NCI-H526 treated with DMSO at 0.1 percent for 48 hours (cell line): ENCODE data around the gene C12orf50.
A peak's percentile ranks its signal among the peaks of the same experiment; 100 is the strongest.
"Not testable (repeated sequence)": the region's sequence is repeated elsewhere in the genome, so short reads cannot be mapped to it uniquely, and the experiment has no call there.

ENCODE experiments used
- DNase-seq: peaks from one replicate; lab custom pipeline; 2025; lab: John Stamatoyannopoulos, UW

Gene C12orf50, protein sequence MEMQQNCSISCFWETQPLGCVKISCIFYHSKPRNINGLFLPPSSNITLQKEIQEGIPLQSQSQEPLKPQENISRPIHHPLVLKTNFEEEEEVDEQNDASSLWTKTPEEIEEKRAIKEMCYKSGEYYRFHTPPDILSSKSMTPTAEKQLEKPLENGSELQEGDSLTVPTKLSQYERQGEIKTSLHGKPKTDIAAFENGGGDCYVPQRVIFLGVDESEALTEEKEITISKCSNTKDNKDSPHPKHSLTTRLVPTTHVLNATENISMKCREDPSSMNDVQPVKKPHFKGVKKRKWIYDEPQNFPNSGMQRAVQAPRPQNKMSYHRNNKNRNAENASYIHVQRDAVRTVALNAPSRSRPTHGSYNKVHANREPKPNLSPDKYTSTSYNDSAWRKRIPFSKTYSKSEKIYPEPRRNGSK

DNA sequence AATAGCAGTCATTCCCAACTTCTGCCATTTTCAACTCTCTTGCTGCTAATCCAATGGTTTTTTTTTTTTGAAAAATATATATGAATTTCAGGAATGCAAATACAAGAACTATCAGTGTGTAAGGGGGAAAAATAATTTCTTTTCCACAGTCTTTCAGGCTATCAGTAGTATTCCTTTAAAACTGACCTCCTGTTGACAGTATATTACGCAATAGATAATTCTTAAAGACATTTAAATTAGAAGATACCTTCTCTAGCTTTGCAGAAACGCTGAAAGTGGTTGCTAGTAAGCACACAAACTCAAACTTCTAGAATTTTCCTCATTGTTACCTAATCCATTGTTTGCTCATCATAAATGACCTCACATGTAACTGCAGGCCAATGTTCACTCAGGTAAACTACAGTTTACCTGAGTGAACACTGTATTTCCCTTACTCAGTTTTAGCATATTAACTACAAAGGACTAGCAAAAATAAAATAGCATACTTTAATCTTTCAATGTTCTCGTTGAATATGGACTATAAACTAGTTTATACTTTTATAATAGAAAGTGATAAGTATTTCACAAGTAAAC lies at the start of gene C12orf50:
Gene C12orf50 (minus strand): TSS at position 309 of the 573 bp plus-strand sequence. CDS start 2,439 bp downstream, outside the sequence.
- no peak for DNase-seq

DNA sequence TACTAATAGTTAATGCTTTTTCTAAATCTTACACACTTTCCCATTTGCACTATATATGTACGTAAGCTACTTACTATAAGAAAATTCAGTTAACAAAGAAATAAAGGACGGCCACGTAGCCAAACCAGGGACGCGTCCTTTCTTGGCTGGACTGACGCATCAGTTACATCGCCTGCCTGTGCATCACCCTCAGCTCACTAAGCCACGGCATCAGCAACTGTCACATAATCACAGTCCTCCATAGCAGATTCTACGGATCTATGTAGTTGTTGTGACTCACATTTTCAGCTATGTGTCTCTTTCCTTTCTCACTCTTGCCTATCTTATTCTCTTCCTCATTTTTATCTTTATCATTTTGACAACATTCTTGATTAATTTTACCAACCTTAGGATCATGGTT lies 38.1 kb upstream of the C12orf50 start:
- DNase-seq = no peak

DNA sequence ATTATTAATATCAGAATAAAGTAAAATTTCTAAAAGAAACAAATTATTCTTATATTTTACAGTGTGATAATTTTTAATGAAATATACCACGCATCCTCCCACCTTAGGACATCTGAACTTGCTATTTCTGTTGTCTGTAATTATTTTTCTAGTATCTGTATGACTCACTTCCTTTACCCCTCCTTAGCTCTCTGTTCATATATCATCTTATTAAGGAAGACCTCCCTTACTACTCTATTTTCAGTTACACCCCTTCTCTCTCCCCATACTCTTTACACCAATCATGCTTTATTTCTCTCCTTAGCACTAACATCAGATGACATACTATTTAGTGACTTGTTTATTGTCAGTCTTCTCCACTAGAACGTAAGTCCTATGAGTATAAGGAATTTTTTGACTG lies 34.2 kb upstream of the C12orf50 start:
- DNase-seq = no peak

DNA sequence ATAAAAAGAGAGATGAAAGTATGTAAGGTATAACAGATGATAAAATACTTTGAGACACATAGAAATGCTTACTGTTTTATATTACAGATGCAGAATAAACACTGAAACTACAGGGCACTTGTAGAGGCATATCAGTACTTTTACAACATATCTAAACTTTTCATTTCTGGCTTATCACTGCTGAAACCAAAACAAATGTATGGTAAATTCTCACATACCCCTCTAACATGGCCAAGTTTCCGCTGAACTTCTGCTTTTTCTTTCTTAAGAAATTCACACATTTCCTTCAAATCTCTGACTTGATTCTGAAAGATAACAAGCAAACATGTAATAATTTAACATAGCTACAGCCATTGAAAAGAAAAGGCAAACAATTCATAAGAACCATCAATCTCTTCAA lies 33.3 kb upstream of the C12orf50 start:
- DNase-seq = no peak

DNA sequence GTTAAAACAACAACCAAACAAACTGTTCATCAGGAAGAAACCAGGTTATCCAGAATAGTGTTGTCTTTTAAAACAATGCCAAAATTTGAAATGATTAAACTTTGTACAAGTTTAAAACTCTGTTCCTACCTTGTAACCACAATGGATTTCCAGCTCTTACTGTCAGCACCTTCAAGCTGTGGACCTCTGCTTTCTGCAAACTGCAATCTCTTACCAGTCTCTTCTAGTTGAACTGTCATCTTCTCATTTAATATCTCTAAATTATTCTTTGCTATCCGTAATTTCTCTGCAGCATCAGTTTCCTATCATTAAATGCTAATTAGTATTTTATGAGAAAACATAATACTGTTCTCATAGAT lies 29.5 kb upstream of the C12orf50 start:
- no peak for DNase-seq

DNA sequence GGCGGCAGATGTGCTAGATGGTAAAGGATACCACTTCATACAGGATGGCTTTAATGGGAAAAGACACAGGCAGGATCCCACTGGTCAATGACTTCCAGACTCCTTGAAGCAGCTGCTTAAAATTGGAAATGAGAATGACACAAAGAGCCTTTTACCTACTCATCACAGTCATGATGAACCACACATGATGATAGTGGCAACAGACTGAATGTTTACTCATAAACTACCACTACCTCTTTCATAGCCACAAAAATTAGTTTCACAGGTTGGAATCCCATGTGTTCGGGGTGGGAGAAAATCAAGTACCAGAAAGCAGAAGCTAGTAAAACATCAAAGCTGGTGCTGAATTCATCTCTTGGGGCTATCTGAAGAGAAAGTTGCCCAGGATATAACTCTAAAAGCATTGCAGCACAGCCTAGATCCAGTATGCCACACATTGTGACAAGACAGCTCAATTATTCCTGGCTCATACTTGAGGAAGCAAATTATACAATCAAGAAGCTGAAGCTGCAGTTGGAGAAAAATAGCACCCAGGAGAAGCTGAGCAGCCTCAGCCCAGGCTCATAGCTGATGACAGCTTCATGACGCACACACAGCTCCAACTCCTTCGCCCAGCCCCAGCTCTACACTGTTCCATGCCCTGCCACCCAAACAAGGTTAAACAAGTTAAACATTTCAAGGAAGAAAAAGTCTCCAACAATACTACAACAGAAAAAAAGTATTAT lies 29.0 kb upstream of the C12orf50 start:
- no peak for DNase-seq

DNA sequence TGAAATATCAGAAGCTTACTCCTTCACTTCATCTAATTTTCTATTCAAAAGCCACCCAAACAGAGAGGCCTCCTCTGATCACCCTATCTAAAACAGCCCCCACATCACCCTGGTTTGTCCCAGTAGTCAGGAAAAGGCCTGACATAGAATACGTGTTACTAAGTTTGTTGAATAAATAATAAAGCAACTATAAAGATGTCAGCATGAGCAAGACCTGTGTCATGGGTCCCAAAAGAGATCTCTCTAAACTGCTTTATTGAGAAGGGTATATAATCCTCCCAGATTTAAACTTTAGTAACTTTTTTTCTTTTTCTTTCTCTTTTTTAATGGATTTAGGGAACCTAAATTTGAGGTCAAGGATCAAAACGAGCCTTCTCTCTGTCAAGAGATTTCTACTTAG lies 27.4 kb upstream of the C12orf50 start:
- DNase-seq = no peak

DNA sequence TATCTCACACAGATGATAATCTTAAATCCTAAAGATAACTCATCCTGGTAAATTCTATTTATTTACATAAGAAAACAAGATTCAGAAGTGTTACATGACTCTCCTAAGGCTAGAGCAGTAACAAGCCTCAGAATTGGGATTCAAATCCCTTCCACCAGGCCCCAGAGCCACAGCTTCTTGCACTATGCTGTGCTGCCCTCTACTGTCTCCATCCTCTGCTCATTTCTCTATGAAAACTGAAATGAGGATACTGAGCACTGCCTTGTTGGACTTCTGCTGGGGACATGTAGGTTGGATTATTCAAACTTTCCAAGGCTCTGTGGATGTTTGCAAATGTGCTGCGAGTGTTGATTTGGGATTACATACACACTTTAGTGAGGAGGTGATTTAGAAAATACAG lies 23.5 kb upstream of the C12orf50 start:
- DNase-seq = peak; percentile 13

DNA sequence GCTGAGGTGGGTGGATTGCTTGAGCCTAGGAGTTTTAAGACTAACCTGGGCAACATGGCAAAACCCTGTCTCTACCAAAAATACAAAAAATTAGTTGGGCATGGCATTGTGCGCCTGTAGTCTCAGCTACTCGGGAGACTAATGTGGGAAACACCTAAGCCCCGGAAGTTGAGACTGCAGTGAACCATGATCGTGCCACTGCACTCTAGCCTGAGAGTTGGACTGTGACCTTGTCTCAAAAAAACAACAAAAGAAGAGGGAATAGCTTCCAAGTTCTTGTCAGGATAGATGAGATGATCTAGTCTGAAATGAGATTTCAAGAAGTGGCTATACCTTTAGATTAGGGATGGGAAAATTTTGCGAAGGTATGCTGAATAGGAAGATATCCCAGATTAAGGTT lies 14.8 kb upstream of the C12orf50 start:
- no peak for DNase-seq

DNA sequence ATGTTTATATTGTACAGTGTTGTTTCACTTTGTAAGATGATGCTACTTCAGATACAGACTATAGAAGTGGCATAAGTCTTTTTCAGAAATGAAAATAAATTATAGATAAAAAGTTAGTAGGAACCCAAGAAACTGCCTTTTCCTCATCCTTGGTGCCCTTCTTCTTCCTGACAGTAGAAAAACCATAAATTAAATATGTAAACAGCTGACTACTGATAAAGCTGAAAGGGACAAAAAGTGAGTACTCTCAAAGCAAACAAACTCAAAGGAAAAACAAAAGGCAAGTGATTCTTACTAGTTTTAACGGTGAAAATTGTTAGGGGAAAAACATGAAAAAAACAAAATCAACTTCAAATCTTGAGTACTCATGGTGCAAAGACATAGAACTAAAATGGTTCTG lies 8.6 kb upstream of the C12orf50 start:
- no peak for DNase-seq

DNA sequence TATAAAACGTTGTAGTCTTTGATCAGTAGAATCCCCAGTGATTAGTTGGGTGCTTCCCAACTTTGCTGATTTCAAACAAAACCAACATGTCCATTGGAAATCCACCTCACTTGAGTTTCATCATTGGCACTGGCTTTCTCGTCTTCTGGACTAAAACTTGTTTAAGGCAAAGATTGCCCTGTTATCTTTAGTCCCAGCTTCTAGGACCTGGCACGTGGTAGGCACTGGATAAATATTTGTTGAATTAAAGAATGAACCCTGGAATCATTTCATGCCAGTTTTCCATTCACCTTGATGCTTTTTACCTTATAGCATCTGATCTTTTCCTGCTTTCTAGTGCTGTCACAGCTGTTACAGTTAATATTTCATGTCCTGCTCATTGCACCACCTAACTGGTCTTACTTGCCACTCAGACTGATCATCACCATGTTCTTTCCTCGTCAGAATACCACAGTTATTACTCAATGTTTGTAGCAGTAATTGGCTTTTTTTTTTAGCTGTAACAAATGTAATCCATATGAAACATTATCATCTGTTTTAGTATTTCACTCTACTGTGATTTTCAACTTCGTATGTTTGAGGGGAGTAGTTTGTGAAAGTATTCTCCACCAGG lies 7.3 kb upstream of the C12orf50 start:
- no peak for DNase-seq

DNA sequence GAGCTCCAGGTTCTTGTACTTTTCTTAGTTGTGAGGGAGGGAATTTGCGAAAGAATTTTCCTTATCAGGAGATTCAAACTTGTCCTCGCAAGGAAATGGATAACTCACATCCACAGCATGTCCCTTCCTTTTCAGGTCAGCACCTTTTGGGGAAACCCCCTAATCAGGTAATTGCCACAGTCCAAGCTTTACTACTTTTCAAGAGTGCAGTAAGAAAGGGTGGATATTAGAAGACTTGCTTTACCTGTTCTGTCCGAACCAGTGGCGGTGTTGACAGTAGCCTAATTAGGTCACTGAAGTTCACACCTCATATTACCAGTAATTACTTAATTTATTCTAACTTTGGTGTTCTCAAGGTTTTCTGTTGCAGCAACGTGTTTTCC lies 6.7 kb upstream of the C12orf50 start:
- peak; percentile 22 for DNase-seq

DNA sequence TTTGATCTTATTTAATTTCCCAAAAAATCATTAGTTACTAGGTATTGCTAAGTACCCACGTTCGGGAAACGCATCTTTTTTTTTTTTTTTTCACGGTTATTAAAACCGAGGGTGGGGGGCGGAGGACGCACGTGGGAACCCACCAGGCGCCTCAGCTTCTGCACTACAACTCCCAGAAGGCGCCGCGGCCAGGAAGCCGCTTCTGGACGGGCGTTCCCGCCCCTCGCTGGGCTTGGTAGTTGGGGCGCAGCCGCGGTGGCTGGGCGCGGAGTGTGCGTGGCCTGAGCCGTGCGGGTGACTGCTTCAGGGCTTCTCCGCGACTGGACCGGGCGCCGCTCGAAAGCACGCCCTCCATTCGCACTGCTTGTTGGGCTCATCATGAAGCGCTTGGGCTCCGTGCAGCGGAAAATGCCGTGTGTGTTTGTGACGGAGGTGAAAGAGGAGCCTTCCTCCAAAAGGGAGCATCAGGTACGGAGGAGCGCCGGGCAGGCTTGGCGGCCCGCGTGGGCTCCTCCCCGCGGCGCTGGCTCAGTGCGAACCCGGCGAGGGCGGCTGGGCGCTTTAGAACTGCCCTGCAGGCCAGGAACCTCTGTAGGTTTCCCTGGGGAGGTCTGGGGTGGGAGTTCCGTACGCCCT lies 6.2 kb upstream of the C12orf50 start:
- DNase-seq = peak; percentile 79

DNA sequence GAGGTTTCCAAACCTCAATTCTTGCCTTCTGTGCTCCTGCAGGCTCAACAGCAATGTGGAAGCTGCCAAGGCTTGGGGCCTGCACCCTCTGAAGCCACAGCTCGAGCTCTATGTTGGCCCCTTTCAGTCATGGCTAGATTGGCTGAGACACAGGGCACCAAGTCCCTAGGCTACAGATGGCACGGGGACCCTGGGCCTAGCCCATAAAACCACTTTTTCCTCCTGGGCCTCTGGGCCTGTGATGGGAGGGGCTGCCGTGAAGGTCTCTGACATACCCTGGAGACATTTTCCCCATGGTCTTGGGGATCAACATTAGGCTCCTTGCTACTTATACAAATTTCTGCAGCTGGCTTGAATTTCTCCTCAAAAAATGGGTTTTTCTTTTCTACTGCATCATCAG lies 2.0 kb upstream of the C12orf50 start:
- DNase-seq = not testable (repeated sequence)

DNA sequence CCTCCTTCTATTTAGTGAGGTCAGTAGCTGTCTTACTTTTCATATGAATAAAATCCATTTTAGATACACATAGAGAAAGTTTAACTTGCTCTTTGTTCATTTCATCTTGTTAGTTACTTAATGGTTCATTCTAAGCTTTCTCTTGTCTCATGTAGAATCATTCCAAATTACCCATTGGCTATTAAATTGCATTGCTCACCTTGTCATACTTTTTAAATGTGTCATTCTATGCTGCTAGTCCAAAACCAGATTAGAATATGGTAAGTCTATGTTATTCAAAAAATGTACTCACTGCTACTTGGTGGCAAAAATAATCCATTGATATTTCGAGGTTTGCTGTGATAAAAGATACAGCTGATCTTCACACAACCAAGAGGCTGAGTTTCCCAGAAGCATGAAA lies 3.0 kb downstream of the C12orf50 start:
- no peak for DNase-seq

DNA sequence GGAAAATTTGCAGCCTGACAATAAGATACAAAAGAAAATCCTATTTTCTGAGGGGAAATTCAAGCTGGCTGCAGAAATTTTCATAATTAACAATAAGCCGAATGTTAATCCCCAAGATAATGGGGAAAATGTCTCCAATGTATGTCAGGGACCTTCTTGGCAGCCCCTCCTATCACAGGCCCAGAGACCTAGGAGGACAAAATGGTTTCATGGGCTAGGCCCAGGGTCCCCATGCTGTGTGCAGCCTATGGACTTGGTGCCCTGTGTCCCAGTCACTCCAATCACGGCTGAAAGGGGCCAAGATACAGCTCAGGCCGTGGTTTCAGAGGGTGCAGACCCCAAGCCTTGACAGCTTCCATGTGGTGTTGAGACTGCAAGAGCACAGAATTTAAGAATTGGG lies 11.2 kb downstream of the C12orf50 start:
- no peak for DNase-seq

DNA sequence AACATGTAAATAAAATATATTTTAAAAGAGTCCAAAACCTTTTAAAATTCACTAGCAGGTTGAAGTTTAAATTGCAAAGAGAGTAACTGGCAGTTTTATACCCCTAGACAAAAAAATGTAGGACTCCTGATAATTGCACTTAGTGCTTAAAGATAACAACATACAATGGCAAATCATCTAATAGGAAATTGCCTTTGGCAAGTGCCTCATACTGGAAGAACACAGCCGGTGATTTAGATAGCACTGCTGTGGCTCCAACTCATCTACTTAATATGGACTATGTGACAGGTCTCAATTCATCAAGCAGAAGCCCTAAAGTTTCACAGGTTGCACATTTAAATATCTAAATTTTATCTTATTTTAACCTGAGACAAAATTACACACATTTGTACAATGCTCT lies 13.4 kb downstream of the C12orf50 start:
- DNase-seq = no peak

DNA sequence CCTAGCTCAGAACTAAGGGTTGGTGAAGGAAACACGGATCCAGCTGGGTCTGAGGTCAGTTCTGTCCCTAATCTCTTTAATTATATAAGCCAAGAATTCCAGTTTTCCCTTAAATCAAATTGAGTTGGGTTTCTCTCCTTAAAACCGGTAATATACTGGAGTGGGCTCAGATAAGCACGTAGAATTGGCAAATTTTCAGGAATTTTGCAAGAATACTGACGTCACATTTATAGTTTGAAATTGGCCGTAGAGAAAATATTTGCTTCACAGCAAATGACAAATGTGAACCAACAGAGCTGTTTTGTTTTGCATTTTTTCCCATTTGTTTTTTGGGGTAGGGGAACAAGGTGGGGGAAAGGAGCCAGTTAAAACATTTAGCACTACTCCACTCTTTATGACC lies 17.4 kb downstream of the C12orf50 start:
- no peak for DNase-seq

DNA sequence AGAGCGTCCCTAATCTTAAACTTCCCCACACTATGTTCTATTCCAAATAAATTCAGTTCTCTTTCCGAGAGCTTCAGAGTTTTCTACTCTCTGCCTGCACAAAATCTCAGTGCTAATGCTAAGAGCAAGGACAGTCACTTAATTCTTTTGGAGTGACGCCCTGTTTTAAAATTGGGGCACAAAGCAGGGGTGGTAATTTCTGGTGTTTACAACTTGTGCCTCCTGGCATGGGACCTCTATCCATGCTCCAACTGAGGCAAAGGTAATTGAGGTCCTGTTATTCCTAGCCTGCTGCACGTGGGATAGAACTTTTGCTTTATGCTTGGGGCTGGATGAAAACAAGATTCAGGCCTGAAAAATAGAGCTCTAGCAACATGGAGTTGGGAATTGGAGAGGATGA lies 22.9 kb downstream of the C12orf50 start:
- DNase-seq = no peak

DNA sequence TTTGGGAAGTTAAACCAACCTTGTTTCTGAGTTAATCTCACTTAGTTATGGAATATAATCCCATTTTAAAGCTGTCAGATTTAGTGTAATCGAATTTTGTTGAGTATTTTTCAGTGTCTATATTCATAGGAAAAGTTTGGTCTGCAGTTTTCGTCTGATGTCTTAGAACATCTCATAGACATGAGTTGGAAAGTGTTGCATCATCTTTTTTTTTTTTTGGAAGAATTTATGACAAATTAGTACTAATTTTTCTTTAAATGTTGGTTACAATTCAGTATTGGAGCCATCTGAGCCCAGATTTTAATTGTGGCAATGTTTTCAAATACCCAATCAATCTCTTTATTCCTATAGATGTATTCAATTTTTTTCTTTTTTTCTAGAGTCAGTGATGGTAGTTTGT lies 27.9 kb downstream of the C12orf50 start:
- DNase-seq = no peak

DNA sequence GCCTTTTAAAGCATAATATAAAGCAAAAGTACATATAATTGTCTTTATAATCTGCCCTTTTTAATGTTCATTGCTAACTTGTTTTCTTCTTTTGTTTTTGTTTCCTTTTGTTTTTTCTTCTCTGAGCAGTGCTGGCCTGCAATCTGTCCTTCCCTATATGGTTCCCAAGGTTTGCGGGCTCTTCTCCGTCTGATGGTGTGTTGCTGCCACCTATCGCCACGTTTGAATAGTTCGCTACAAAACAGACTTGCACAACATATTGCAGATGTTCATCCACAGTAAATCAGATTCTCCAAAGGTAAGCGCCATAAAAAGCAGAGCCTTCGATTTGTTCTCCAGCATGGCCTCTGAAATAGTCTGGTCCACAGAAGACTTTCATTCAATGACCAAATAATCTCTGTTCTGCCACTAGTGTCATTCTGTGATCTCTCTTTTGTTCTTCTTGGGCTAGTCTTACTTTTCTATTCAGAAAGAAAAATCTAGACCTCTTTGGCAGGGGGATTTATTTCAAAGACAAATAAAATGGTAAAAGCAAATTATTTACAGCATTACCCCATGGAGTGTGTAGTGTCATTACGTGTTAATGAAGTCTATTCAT lies 33.5 kb downstream of the C12orf50 start:
- DNase-seq = peak; percentile 23

DNA sequence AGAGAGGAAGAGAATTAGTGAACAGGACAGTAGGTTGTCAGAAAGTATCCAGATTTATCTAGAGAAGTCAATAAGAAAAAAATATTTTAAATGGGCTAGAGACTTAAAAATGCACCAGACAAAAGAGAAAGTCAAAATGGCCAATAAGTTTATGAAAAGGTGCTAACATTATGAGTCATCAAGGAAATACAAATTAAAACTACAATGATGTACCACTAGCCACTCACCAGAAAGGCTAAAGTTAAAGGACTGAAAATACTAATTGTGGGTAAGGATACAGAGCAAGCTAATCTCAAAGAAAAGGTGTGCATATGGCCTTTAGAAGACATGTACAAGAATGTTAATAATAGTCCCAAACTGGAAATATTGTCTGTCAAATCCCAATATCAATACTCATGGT lies 37.7 kb downstream of the C12orf50 start:
- DNase-seq = no peak
